A549 (cell line): ENCODE data around the gene TSPAN8. TPM values are rescaled to one million over a fixed set of nuclear protein-coding genes. Genes with fewer than 3 reads are reported as not detected.

Source experiments
- ATAC-seq, 2 experiments: fragments of 200-7000 bp in 1 of 2; fragments of >200 bp in 1 of 2; cut with Nextera tagmentation in 1 of 2; cut with Tn5 transposase in 1 of 2; 3 replicates each; pipeline versions ENCODE4 v1.8.0 to v1.9.1; 2018 to 2020; ENCODE audit warnings: mild to moderate bottlenecking in 1 of 2, moderate library complexity in 1 of 2
- CTCF ChIA-PET: fragments of 300-600 bp; sonication (Branson Sonifier 250); formaldehyde crosslinking; extraction: SDS; loops from one replicate; lab custom pipeline; 2021; ENCODE audit warnings: antibody characterized with exemption, inconsistent platforms; lab: Yijun Ruan, JAX
- POLR2A ChIA-PET: fragments of 350-600 bp; formaldehyde crosslinking; extraction: SDS; loops from one replicate; lab custom pipeline; 2021; ENCODE audit warnings: antibody characterized with exemption, inconsistent platforms; lab: Yijun Ruan, JAX
- DNase-seq, 2 experiments: peaks; one replicate each; pipeline versions ENCODE4 v3.0.0 to v3.0.0-alpha.2; 2011 to 2016; ENCODE audit warnings: low read depth in 1 of 2, low spot score in 1 of 2
- FAIRE-seq: peaks from 2 replicates; lab custom pipeline; 2011; peaks lifted over from hg19 to GRCh38; lab: Jason Lieb, UNC
- H3K27ac ChIP-seq, 2 experiments: fragments of >200 bp; sonication (Bioruptor Twin); formaldehyde crosslinking; 3 replicates each; pipeline ENCODE4 v1.5.1; 2016 to 2017
- H3K4me1 ChIP-seq: fragments of >200 bp; sonication (Bioruptor Twin); formaldehyde crosslinking; 3 replicates; pipeline ENCODE4 v1.6.1; 2016
- H3K4me2 ChIP-seq: fragments of >200 bp; sonication (Bioruptor Twin); formaldehyde crosslinking; 3 replicates; pipeline ENCODE4 v1.6.1; 2016
- H3K4me3 ChIP-seq: fragments of >200 bp; sonication (Bioruptor Twin); formaldehyde crosslinking; 3 replicates; pipeline ENCODE4 v1.5.1; 2016
- H3K9me3 ChIP-seq: fragments of >200 bp; sonication (Bioruptor Twin); formaldehyde crosslinking; 3 replicates; pipeline ENCODE4 v1.6.1; 2016
- BHLHE40 ChIP-seq: IDR thresholded peaks from 2 replicates; pipeline ENCODE4 v1.6.1; 2012; ENCODE audit warnings: low read depth, low read length, inconsistent platforms
- CBX2 ChIP-seq: fragments of 200-600 bp; sonication (generic); IDR thresholded peaks from 2 replicates; pipeline ENCODE4 v1.6.1; 2016; ENCODE audit warnings: low read depth, mild to moderate bottlenecking, borderline replicate concordance
- CEBPB ChIP-seq, 2 experiments: fragments of >200 bp in 1 of 2; sonication (Bioruptor Twin) in 1 of 2; formaldehyde crosslinking in 1 of 2; IDR thresholded peaks; 2 replicates each; pipeline ENCODE4 v1.6.1; 2012 to 2016
- CHD2 ChIP-seq: fragments of 150-350 bp; IDR thresholded peaks from 2 replicates; pipeline ENCODE4 v1.6.1; 2014; ENCODE audit warnings: low read length; ENCODE audit not compliant: partially characterized antibody
- FOSL2 ChIP-seq, 2 experiments: fragments of 450-650 bp in 1 of 2; fragments of >200 bp in 1 of 2; sonication (Bioruptor Twin) in 1 of 2; formaldehyde crosslinking; IDR thresholded peaks; 2 replicates each; pipeline versions ENCODE4 v1.5.0 to v1.6.1; 2016 to 2020; ENCODE audit warnings: mild to moderate bottlenecking in 1 of 2, moderate library complexity in 1 of 2
- GATA3 ChIP-seq: IDR thresholded peaks from 2 replicates; pipeline ENCODE4 v1.6.1; 2012; ENCODE audit warnings: borderline replicate concordance
- HOXB13 ChIP-seq: fragments of 250-450 bp; sonication (Bioruptor Pico); IDR thresholded peaks from 2 replicates; pipeline ENCODE4 v1.5.0; 2020; ENCODE audit warnings: low read depth, mild to moderate bottlenecking, moderate library complexity
- HOXB5 ChIP-seq: fragments of 250-450 bp; sonication (Bioruptor Pico); IDR thresholded peaks from 2 replicates; pipeline ENCODE4 v1.5.0; 2020; ENCODE audit warnings: mild to moderate bottlenecking, moderate library complexity
- KDM1A ChIP-seq: fragments of 200-600 bp; sonication (generic); IDR thresholded peaks from 2 replicates; pipeline ENCODE4 v1.6.1; 2016; ENCODE audit warnings: low read depth, mild to moderate bottlenecking
- MAFK ChIP-seq: fragments of 450-650 bp; IDR thresholded peaks from 2 replicates; pipeline ENCODE4 v1.6.1; 2014; ENCODE audit not compliant: partially characterized antibody
- NFE2L2 ChIP-seq: fragments of 150-350 bp; conservative IDR thresholded peaks from 2 replicates; pipeline ENCODE4 v1.6.1; 2014; ENCODE audit warnings: low read length
- NPAS2 ChIP-seq: fragments of 250-450 bp; sonication (Bioruptor Pico); IDR thresholded peaks from 2 replicates; pipeline ENCODE4 v1.8.0; 2022; ENCODE audit warnings: mild to moderate bottlenecking, moderate library complexity, borderline replicate concordance
- NR3C1 ChIP-seq: fragments of >200 bp; sonication (Bioruptor Twin); formaldehyde crosslinking; IDR thresholded peaks from 3 replicates; pipeline ENCODE4 v1.6.1; 2017
- POLR2AphosphoS2 ChIP-seq: conservative IDR thresholded peaks from 2 replicates; pipeline ENCODE4 v1.6.1; 2012; ENCODE audit warnings: low read length, improper control_type of control experiment, inconsistent platforms
- RAD21 ChIP-seq, 2 experiments: fragments of >200 bp in 1 of 2; sonication (Bioruptor Twin) in 1 of 2; formaldehyde crosslinking in 1 of 2; IDR thresholded peaks in 1 of 2; conservative IDR thresholded peaks in 1 of 2; 2 replicates in 1 of 2; 3 replicates in 1 of 2; pipeline ENCODE4 v1.6.1; 2012 to 2018; ENCODE audit warnings: inconsistent platforms in 1 of 2
- RCOR1 ChIP-seq: fragments of 150-350 bp; IDR thresholded peaks from 2 replicates; pipeline ENCODE4 v1.6.1; 2014; ENCODE audit warnings: antibody characterized with exemption, low read length, low read depth
- RFX5 ChIP-seq: fragments of 450-650 bp; IDR thresholded peaks from 2 replicates; pipeline ENCODE4 v1.7.1; 2014; ENCODE audit warnings: antibody characterized with exemption, mild to moderate bottlenecking, moderate library complexity
- SMC3 ChIP-seq: fragments of >200 bp; sonication (Bioruptor Twin); formaldehyde crosslinking; IDR thresholded peaks from 3 replicates; pipeline ENCODE4 v1.6.1; 2018; ENCODE audit warnings: inconsistent platforms
- ZFP36 ChIP-seq: fragments of 450-650 bp; IDR thresholded peaks from 2 replicates; pipeline ENCODE4 v1.6.1; 2014; ENCODE audit warnings: borderline replicate concordance; ENCODE audit not compliant: partially characterized antibody
- ZSCAN20 ChIP-seq: fragments of 250-450 bp; sonication (Bioruptor Pico); IDR thresholded peaks from 2 replicates; pipeline ENCODE4 v1.8.0; 2022; ENCODE audit warnings: mild to moderate bottlenecking, moderate library complexity
- WGBS: methylation state at CpG from one replicate; pipeline ENCODE4 v1.1.6; 2017; ENCODE audit errors: missing lambda C conversion rate; 5-methylcytosine and 5-hydroxymethylcytosine counted together
- polyA plus RNA-seq, 4 experiments: library from polyadenylated mRNA; depleted of rRNA in 3 of 4; stranded (reverse); fragments of >200 nt; fragmentation: RNase III in 1 of 4; extraction: RNeasy Plus Mini Kit Qiagen cat#74134 plus additional on column Dnase treatment in 1 of 4; gene quantifications; 2 replicates in 3 of 4; 3 replicates in 1 of 4; pipeline ENCODE4 v1.2.3, GENCODE V29; 2011 to 2017
- TF ChIP-seq, protein P1 (sequence below): fragments of 250-450 bp; sonication (Bioruptor Pico); IDR thresholded peaks from 2 replicates; pipeline ENCODE4 v1.5.0; 2020; ENCODE audit warnings: low read depth, mild to moderate bottlenecking, moderate library complexity
- TF ChIP-seq, protein P2 (sequence below): IDR thresholded peaks from 2 replicates; pipeline ENCODE4 v1.6.1; 2012
- TF ChIP-seq, protein P3 (sequence below): IDR thresholded peaks from 2 replicates; pipeline ENCODE4 v1.6.1; 2012
- TF ChIP-seq, protein P4 (sequence below): fragments of >200 bp; sonication (Bioruptor Twin); formaldehyde crosslinking; IDR thresholded peaks from 2 replicates; pipeline ENCODE4 v1.6.1; 2016
- TF ChIP-seq, protein P5 (sequence below): fragments of 200-600 bp; sonication (generic); IDR thresholded peaks from 2 replicates; pipeline ENCODE4 v1.6.1; 2016; ENCODE audit warnings: antibody characterized with exemption, mild to moderate bottlenecking, moderate library complexity

The TSPAN8 gene
- polyA plus RNA-seq, 2 of the 4 experiments (the other 2 are of a cell fraction) = 0.16 TPM; not detected in 1

DNA sequence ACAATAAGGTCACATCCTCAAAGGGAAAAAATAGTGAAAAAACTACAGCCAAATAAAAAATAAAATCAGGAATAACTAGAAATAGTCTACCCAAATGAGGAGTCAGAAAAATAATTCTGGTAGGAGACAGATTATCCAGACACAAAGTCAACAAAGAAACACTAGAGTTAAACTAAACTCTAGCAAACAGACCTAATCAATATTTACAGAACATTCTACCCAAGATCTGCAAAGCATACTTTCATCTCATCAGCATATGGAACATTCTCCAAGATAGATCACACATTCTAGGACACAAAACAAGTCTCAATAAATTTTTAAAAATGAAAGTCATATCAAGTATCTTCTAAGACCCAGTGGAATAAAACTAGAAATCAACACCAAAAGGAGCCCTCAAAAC lies 20.4 kb upstream of the TSPAN8 start (continued):
- no peak for TF ChIP-seq CBX2

DNA sequence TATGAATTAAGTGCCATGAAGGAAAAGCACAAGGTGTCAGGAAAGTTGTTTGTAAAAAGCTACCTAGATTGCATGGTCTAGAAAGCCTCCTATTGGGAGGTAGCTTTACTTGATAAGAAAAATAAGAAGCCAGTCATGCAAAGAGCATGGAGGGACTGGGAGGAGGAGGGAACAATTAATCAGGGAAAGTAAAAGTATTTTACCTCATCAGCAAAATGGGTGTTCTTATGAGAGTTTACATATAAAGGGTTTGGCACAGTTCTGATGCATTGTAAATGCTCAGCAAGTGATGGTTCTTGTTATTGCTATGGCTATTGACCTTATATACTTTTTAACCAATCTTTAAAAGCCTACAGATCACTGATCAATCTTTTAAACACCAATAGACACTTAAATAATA lies 17.0 kb upstream of the TSPAN8 start:
- FAIRE-seq (no peak), ATAC-seq (no peak), DNase-seq (no peak)
- TF ChIP-seq MAFK (peak; percentile 50), RCOR1 (no peak), CBX2 (no peak)
- Histone ChIP-seq H3K4me2 (no peak overlapping the region), H3K4me1 (no peaks in the 10 kb centered on the region), H3K4me3 (no peak overlapping the region), H3K27ac (no peak overlapping the region), H3K9me3 (no peaks in the 10 kb centered on the region)
- ChIA-PET POLR2A (no interaction called here), CTCF (no interaction called here)

DNA sequence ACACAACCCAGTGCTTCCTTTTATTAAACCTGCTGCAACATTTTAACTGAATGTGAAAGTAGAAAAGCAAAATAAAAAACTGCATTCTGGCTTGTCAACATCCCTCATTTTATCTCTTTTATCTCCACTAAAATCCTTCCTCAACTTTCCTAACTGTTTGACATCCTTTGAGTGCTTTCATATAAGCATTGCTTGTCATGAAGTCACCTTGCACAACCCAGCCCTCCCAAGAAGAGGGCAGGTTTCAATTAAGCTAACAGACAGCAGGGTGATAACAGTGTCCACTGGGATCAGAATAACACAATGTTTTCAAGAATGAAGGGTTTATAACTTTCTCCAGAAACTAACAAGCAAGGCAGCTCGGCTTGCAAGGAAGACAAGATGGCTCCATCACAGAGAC lies 16.3 kb upstream of the TSPAN8 start:
- no peak overlapping the region for H3K4me3 ChIP-seq
- no peak for ATAC-seq
- H3K4me2 ChIP-seq = no peak overlapping the region
- no peak for FAIRE-seq
- TF ChIP-seq, protein P1, sequence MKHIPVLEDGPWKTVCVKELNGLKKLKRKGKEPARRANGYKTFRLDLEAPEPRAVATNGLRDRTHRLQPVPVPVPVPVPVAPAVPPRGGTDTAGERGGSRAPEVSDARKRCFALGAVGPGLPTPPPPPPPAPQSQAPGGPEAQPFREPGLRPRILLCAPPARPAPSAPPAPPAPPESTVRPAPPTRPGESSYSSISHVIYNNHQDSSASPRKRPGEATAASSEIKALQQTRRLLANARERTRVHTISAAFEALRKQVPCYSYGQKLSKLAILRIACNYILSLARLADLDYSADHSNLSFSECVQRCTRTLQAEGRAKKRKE = no peak
- TF ChIP-seq CHD2 (no peak), KDM1A (no peak), ZFP36 (no peak), GATA3 (no peak), NFE2L2 (no peak), NPAS2 (CRISPR knock-in tag) (no peak), MAFK (no peak), HOXB5 (CRISPR knock-in tag) (no peak), RFX5 (no peak), FOSL2 (IDR thresholded peaks at IDR 0.05) (no peak), FOSL2 (CRISPR knock-in tag; IDR thresholded peaks at IDR 0.05) (no peak)
- TF ChIP-seq, protein P2, sequence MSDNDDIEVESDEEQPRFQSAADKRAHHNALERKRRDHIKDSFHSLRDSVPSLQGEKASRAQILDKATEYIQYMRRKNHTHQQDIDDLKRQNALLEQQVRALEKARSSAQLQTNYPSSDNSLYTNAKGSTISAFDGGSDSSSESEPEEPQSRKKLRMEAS = no peak
- TF ChIP-seq, protein P3, sequence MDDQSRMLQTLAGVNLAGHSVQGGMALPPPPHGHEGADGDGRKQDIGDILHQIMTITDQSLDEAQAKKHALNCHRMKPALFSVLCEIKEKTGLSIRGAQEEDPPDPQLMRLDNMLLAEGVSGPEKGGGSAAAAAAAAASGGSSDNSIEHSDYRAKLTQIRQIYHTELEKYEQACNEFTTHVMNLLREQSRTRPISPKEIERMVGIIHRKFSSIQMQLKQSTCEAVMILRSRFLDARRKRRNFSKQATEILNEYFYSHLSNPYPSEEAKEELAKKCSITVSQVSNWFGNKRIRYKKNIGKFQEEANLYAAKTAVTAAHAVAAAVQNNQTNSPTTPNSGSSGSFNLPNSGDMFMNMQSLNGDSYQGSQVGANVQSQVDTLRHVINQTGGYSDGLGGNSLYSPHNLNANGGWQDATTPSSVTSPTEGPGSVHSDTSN = no peak
- no peaks in the 10 kb centered on the region for H3K4me1 ChIP-seq
- ChIA-PET CTCF (no interaction called here), POLR2A (no interaction called here)
- no peaks in the 10 kb centered on the region for H3K9me3 ChIP-seq
- no peak for DNase-seq
- no peak overlapping the region for H3K27ac ChIP-seq
- WGBS = 3% methylated on average over 1 of the region's 1 CpG

DNA sequence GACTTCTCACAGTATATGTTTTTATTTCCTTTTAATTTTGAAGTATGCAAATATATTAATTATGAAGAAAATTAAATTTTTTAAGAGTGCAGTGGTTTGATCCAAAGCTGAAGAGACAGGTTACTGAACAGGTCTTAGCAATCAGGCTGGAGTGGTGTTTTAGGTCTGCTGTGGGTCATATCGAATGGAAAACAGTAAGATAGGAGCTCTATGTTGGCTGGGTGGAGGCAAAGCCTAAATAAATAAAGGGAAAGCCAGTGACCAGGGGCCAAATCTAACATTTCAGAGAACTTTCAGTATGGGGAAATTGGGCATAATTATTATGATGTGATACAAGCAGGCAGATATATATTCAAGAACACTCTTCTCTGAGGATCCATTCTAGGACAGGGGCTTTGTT lies 12.7 kb upstream of the TSPAN8 start:
- POLR2A ChIA-PET = no interaction called here
- no peaks in the 10 kb centered on the region for H3K4me1 ChIP-seq
- H3K27ac ChIP-seq = no peak overlapping the region
- ATAC-seq = no peak
- H3K9me3 ChIP-seq = 0 out of 3 replicates have a peak, but pooled peaks cover 1% of the 10 kb centered on the region
- TF ChIP-seq KDM1A (no peak), CEBPB (IDR thresholded peaks at IDR 0.05) (no peak), HOXB13 (CRISPR knock-in tag) (no peak), NR3C1 (no peak)
- FAIRE-seq = no peak
- DNase-seq = no peak
- CTCF ChIA-PET = no interaction called here
- 0% methylated on average over 1 of the region's 1 CpG for WGBS
- no peak overlapping the region for H3K4me2 ChIP-seq
- H3K4me3 ChIP-seq = no peak overlapping the region

DNA sequence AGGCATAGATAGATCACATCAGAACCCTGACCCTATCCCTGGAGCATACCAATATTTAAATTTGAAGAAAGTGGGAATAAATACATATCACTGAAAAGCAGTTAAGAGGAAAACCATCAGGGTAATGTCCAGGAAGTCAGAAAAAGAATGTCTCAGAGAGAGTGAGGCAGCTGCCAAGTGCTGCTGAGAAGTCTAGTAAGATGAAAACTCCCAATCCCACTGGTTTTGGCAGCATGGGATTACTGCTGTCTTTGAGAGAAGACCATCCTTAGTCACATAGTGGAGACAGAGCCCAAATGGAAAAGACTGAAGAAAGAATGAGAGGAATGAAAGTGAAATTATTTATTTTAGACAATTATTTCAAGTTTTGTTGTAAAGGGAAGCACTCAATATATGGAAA lies 11.5 kb upstream of the TSPAN8 start:
- FAIRE-seq (no peak), ATAC-seq (no peak), DNase-seq (no peak)
- H3K4me2 ChIP-seq = no peak overlapping the region
- ChIA-PET CTCF (no interaction called here), POLR2A (no interaction called here)
- no peak overlapping the region for H3K27ac ChIP-seq
- no peak overlapping the region for H3K4me3 ChIP-seq
- H3K9me3 ChIP-seq = 0 out of 3 replicates have a peak, but pooled peaks cover 4% of the 10 kb centered on the region
- no peaks in the 10 kb centered on the region for H3K4me1 ChIP-seq
- no peak for TF ChIP-seq RAD21 (conservative IDR thresholded peaks at IDR 0.05 in 1 of 2, IDR thresholded peaks at IDR 0.05 in 1 of 2)
- TF ChIP-seq GATA3 = no peak
- no peak for TF ChIP-seq FOSL2 (IDR thresholded peaks at IDR 0.05)
- TF ChIP-seq FOSL2 (CRISPR knock-in tag; IDR thresholded peaks at IDR 0.05) = no peak
- TF ChIP-seq POLR2AphosphoS2 = no peak
- no peak for TF ChIP-seq CBX2
- TF ChIP-seq, protein P4, sequence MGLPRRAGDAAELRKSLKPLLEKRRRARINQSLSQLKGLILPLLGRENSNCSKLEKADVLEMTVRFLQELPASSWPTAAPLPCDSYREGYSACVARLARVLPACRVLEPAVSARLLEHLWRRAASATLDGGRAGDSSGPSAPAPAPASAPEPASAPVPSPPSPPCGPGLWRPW = no peak
- TF ChIP-seq SMC3 = no peak
- TF ChIP-seq ZSCAN20 = no peak
- no peak for TF ChIP-seq BHLHE40
- no peak for TF ChIP-seq NR3C1
- TF ChIP-seq, protein P5, sequence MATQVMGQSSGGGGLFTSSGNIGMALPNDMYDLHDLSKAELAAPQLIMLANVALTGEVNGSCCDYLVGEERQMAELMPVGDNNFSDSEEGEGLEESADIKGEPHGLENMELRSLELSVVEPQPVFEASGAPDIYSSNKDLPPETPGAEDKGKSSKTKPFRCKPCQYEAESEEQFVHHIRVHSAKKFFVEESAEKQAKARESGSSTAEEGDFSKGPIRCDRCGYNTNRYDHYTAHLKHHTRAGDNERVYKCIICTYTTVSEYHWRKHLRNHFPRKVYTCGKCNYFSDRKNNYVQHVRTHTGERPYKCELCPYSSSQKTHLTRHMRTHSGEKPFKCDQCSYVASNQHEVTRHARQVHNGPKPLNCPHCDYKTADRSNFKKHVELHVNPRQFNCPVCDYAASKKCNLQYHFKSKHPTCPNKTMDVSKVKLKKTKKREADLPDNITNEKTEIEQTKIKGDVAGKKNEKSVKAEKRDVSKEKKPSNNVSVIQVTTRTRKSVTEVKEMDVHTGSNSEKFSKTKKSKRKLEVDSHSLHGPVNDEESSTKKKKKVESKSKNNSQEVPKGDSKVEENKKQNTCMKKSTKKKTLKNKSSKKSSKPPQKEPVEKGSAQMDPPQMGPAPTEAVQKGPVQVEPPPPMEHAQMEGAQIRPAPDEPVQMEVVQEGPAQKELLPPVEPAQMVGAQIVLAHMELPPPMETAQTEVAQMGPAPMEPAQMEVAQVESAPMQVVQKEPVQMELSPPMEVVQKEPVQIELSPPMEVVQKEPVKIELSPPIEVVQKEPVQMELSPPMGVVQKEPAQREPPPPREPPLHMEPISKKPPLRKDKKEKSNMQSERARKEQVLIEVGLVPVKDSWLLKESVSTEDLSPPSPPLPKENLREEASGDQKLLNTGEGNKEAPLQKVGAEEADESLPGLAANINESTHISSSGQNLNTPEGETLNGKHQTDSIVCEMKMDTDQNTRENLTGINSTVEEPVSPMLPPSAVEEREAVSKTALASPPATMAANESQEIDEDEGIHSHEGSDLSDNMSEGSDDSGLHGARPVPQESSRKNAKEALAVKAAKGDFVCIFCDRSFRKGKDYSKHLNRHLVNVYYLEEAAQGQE = no peak
